ENCODE results near the gene ANKRD62.

The ANKRD62 gene

GRCh38 chr18:12102136-12102842, 8.6 kb downstream of the ANKRD62 start:
- TF ChIP-seq CTCF (IDR thresholded peaks at IDR 0.05; ENCODE audit: poor library complexity, severe bottlenecking): no peak

GRCh38 chr18:12106471-12106870, 12.8 kb downstream of the ANKRD62 start:
- TF ChIP-seq CTCF (IDR thresholded peaks at IDR 0.05; ENCODE audit: poor library complexity, severe bottlenecking): no peak
- H3K27ac ChIP-seq (ENCODE audit: poor library complexity, severe bottlenecking): no peak overlapping the region
- ATAC-seq (ENCODE audit: low read depth) (no peak), DNase-seq (ENCODE audit: low spot score) (no peak)
- peaks cover 41% of the 10 kb centered on the region for H3K27me3 ChIP-seq (ENCODE audit: insufficient read depth, poor library complexity, severe bottlenecking)
- no peaks in the 10 kb centered on the region for H3K36me3 ChIP-seq (ENCODE audit: low read depth)
- H3K4me1 ChIP-seq (ENCODE audit: insufficient read depth, poor library complexity, severe bottlenecking): no peaks in the 10 kb centered on the region
- H3K4me3 ChIP-seq (ENCODE audit: severe bottlenecking): no peak overlapping the region
- no peaks in the 10 kb centered on the region for H3K9me3 ChIP-seq (ENCODE audit: severe bottlenecking)

More at GRCh38 chr18:12102136-12102842, 8.6 kb downstream of the ANKRD62 start:
- H3K4me1 ChIP-seq (ENCODE audit: insufficient read depth, poor library complexity, severe bottlenecking): no peaks in the 10 kb centered on the region
- H3K4me3 ChIP-seq (ENCODE audit: severe bottlenecking): no peak overlapping the region
- no peaks in the 10 kb centered on the region for H3K9me3 ChIP-seq (ENCODE audit: severe bottlenecking)
- H3K27me3 ChIP-seq (ENCODE audit: insufficient read depth, poor library complexity, severe bottlenecking): peaks cover 50% of the 10 kb centered on the region
- DNase-seq (ENCODE audit: low spot score): no peak
- no peak overlapping the region for H3K27ac ChIP-seq (ENCODE audit: poor library complexity, severe bottlenecking)
- H3K36me3 ChIP-seq (ENCODE audit: low read depth): no peaks in the 10 kb centered on the region
- no peak for ATAC-seq (ENCODE audit: low read depth)

- no peak for DNase-seq (ENCODE audit: low spot score)
- no peak for TF ChIP-seq CTCF (IDR thresholded peaks at IDR 0.05; ENCODE audit: poor library complexity, severe bottlenecking)
- H3K27me3 ChIP-seq (ENCODE audit: insufficient read depth, poor library complexity, severe bottlenecking): peaks cover 15% of the 10 kb centered on the region
- H3K4me3 ChIP-seq (ENCODE audit: severe bottlenecking): no peak overlapping the region
- no peaks in the 10 kb centered on the region for H3K4me1 ChIP-seq (ENCODE audit: insufficient read depth, poor library complexity, severe bottlenecking)
- no peaks in the 10 kb centered on the region for H3K9me3 ChIP-seq (ENCODE audit: severe bottlenecking)
- no peaks in the 10 kb centered on the region for H3K36me3 ChIP-seq (ENCODE audit: low read depth)
- no peak for ATAC-seq (ENCODE audit: low read depth)
- no peak overlapping the region for H3K27ac ChIP-seq (ENCODE audit: poor library complexity, severe bottlenecking)
Observed at GRCh38 chr18:12109836-12110235, 16.2 kb downstream of the ANKRD62 start.

GRCh38 chr18:12113999-12114646, 20.5 kb downstream of the ANKRD62 start:
- no peaks in the 10 kb centered on the region for H3K36me3 ChIP-seq (ENCODE audit: low read depth)
- no peaks in the 10 kb centered on the region for H3K9me3 ChIP-seq (ENCODE audit: severe bottlenecking)
- ATAC-seq (ENCODE audit: low read depth) (no peak), DNase-seq (ENCODE audit: low spot score) (no peak)
- TF ChIP-seq CTCF (IDR thresholded peaks at IDR 0.05; ENCODE audit: poor library complexity, severe bottlenecking): no peak
- no peaks in the 10 kb centered on the region for H3K4me1 ChIP-seq (ENCODE audit: insufficient read depth, poor library complexity, severe bottlenecking)
- H3K27me3 ChIP-seq (ENCODE audit: insufficient read depth, poor library complexity, severe bottlenecking): no peaks in the 10 kb centered on the region
- H3K4me3 ChIP-seq (ENCODE audit: severe bottlenecking): no peak overlapping the region
- H3K27ac ChIP-seq (ENCODE audit: poor library complexity, severe bottlenecking): no peak overlapping the region

- ATAC-seq (ENCODE audit: low read depth): no peak
- DNase-seq (ENCODE audit: low spot score): no peak
- no peak for TF ChIP-seq CTCF (IDR thresholded peaks at IDR 0.05; ENCODE audit: poor library complexity, severe bottlenecking)
- Histone ChIP-seq H3K4me3 (ENCODE audit: severe bottlenecking) (no peak overlapping the region), H3K36me3 (ENCODE audit: low read depth) (no peaks in the 10 kb centered on the region), H3K4me1 (ENCODE audit: insufficient read depth, poor library complexity, severe bottlenecking) (no peaks in the 10 kb centered on the region), H3K9me3 (ENCODE audit: severe bottlenecking) (no peaks in the 10 kb centered on the region), H3K27ac (ENCODE audit: poor library complexity, severe bottlenecking) (no peak overlapping the region), H3K27me3 (ENCODE audit: insufficient read depth, poor library complexity, severe bottlenecking) (no peaks in the 10 kb centered on the region)
Observed at GRCh38 chr18:12119358-12119757, 25.7 kb downstream of the ANKRD62 start.
